NT2/D1 (cell line): ENCODE data around the gene RIPOR3.

ENCODE experiments used
- SUZ12 ChIP-seq: IDR thresholded peaks from 2 replicates; pipeline ENCODE4 v1.6.1; 2011; ENCODE audit not compliant: insufficient read length, insufficient read depth; ENCODE audit errors: extremely low read depth
- YY1 ChIP-seq: IDR thresholded peaks from 2 replicates; pipeline ENCODE4 v1.6.1; 2011; ENCODE audit not compliant: insufficient read length, insufficient read depth
- ZNF274 ChIP-seq: IDR thresholded peaks from 2 replicates; pipeline ENCODE4 v1.6.1; 2011; ENCODE audit warnings: mild to moderate bottlenecking, low read depth, low read length

DNA sequence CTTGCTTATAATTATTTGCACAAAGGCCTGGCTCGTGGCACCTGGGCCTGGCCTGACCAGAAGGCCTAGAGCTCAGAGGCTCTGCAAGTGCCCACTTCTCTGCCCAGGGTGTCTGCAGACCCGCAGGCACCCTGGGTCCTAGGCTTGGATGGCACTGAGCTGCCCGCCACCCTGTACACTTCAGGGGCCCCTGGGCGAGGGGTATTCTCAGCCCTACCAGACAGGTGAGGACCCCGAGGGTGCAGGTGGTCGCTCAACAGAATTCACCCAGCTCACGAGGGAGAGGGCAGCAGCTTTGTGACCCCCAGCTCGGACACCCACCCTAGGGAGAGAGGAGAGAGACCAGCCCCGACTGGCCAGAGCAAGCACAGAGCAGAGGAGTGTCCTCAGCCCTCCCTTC lies 83.9 kb downstream of the RIPOR3 start:
- no peak for TF ChIP-seq ZNF274
- TF ChIP-seq SUZ12, result no peak
- TF ChIP-seq YY1, result no peak
